MG63 (cell line): Measurements from ENCODE around the gene XG. TPM values are rescaled to one million over a fixed set of nuclear protein-coding genes. Genes with fewer than 3 reads are reported as not detected.
"Not testable (repeated sequence)": the region's sequence is repeated elsewhere in the genome, so short reads cannot be mapped to it uniquely, and the experiment has no call there.

Experiments used
- DNase-seq: peaks from one replicate; pipeline ENCODE4 v3.0.0-alpha.2; 2020
- H3K27me3 ChIP-seq: fragments of 250-450 bp; sonication (Bioruptor Pico); 2 replicates; pipeline ENCODE4 v1.5.1; 2020; ENCODE audit warnings: mild to moderate bottlenecking, moderate library complexity
- H3K36me3 ChIP-seq: fragments of 250-450 bp; sonication (Bioruptor Pico); 2 replicates; pipeline ENCODE4 v1.5.1; 2020; ENCODE audit warnings: mild to moderate bottlenecking, moderate library complexity
- H3K4me3 ChIP-seq: fragments of 250-450 bp; sonication (Bioruptor Pico); 2 replicates; pipeline ENCODE4 v1.5.1; 2020; ENCODE audit warnings: mild to moderate bottlenecking, moderate library complexity
- H3K9me3 ChIP-seq: fragments of 250-450 bp; sonication (Bioruptor Pico); 2 replicates; pipeline ENCODE4 v1.5.1; 2020; ENCODE audit warnings: mild to moderate bottlenecking, moderate library complexity
- total RNA-seq: library from RNA; depleted of rRNA; stranded (reverse); fragments of >200 nt; shearing (Covaris generic); gene quantifications from 2 replicates; pipeline ENCODE4 v1.2.3, GENCODE V29; 2014; ENCODE audit warnings: low replicate concordance; rRNA removed

The XG gene
- 1.3 TPM in 1 of 2 replicates, not detected in the other for total RNA-seq

- DNase-seq, result peak; percentile 45
- H3K9me3 ChIP-seq, H3K27me3 ChIP-seq, H3K36me3 ChIP-seq: not testable (repeated sequence)
- H3K4me3 ChIP-seq, result peak within 1 kb of the TSS; percentile 10; the same call in 1 of the 2 replicates
These were observed at the start of gene XG for GRCh38 chrX:2751874-2752300. Gene XG (plus strand): TSS chrX:2752040. CDS start chrX:2752275, 235 bp downstream.

GRCh38 chrX:2703991-2704369 lies 47.9 kb upstream of the XG start:
- DNase-seq, result no peak

GRCh38 chrX:2705046-2705832 lies 46.6 kb upstream of the XG start:
- no peak for DNase-seq
- Histone ChIP-seq H3K4me3 (no peak overlapping the region), H3K36me3 (peaks cover 52% of the 10 kb centered on the region), H3K9me3 (no peaks in the 10 kb centered on the region), H3K27me3 (no peaks in the 10 kb centered on the region)

More at GRCh38 chrX:2703991-2704369, 47.9 kb upstream of the XG start:
- Histone ChIP-seq H3K36me3 (peaks cover 57% of the 10 kb centered on the region), H3K9me3 (no peaks in the 10 kb centered on the region), H3K27me3 (no peaks in the 10 kb centered on the region), H3K4me3 (no peak overlapping the region)

- peaks cover 57% of the 10 kb centered on the region for H3K36me3 ChIP-seq
- no peaks in the 10 kb centered on the region for H3K27me3 ChIP-seq
- DNase-seq, result peak; percentile 98
- no peak overlapping the region for H3K4me3 ChIP-seq
- H3K9me3 ChIP-seq, result no peaks in the 10 kb centered on the region
These were observed 44.5 kb upstream of the XG start for GRCh38 chrX:2707334-2707760.

- DNase-seq, result no peak
- Histone ChIP-seq H3K9me3 (no peaks in the 10 kb centered on the region), H3K36me3 (peaks cover 57% of the 10 kb centered on the region), H3K27me3 (no peaks in the 10 kb centered on the region), H3K4me3 (no peak overlapping the region)
These were observed 43.8 kb upstream of the XG start for GRCh38 chrX:2708021-2708420.

- Histone ChIP-seq H3K9me3 (no peaks in the 10 kb centered on the region), H3K36me3 (peaks cover 58% of the 10 kb centered on the region), H3K27me3 (no peaks in the 10 kb centered on the region), H3K4me3 (no peak overlapping the region)
- DNase-seq, result no peak
These were observed 43.1 kb upstream of the XG start for GRCh38 chrX:2708592-2709188.

GRCh38 chrX:2709556-2709955 lies 42.3 kb upstream of the XG start:
- DNase-seq, result no peak
- Histone ChIP-seq H3K9me3 (no peaks in the 10 kb centered on the region), H3K4me3 (no peak overlapping the region), H3K27me3 (no peaks in the 10 kb centered on the region), H3K36me3 (peaks cover 55% of the 10 kb centered on the region)

GRCh38 chrX:2710041-2710840 lies 41.6 kb upstream of the XG start:
- peak; percentile 50 for DNase-seq
- Histone ChIP-seq H3K9me3 (no peaks in the 10 kb centered on the region), H3K36me3 (peaks cover 55% of the 10 kb centered on the region), H3K27me3 (no peaks in the 10 kb centered on the region), H3K4me3 (peak overlapping the region; percentile 5; the same call in 1 of the 2 replicates)

- H3K36me3 ChIP-seq, result peaks cover 53% of the 10 kb centered on the region
- DNase-seq, result no peak
- no peaks in the 10 kb centered on the region for H3K27me3 ChIP-seq
- no peaks in the 10 kb centered on the region for H3K9me3 ChIP-seq
- H3K4me3 ChIP-seq, result no peak overlapping the region
These were observed 40.4 kb upstream of the XG start for GRCh38 chrX:2711441-2711840.

- Histone ChIP-seq H3K27me3 (no peaks in the 10 kb centered on the region), H3K36me3 (peaks cover 62% of the 10 kb centered on the region), H3K9me3 (no peaks in the 10 kb centered on the region), H3K4me3 (no peak overlapping the region)
- no peak for DNase-seq
These were observed 39.4 kb upstream of the XG start for GRCh38 chrX:2712428-2712827.

- Histone ChIP-seq H3K27me3 (no peaks in the 10 kb centered on the region), H3K4me3 (no peak overlapping the region), H3K36me3 (peaks cover 64% of the 10 kb centered on the region), H3K9me3 (no peaks in the 10 kb centered on the region)
- no peak for DNase-seq
These were observed 38.7 kb upstream of the XG start for GRCh38 chrX:2712890-2713840.

- no peak for DNase-seq
- Histone ChIP-seq H3K4me3 (no peak overlapping the region), H3K36me3 (peaks cover 73% of the 10 kb centered on the region), H3K9me3 (no peaks in the 10 kb centered on the region), H3K27me3 (no peaks in the 10 kb centered on the region)
These were observed 37.3 kb upstream of the XG start for GRCh38 chrX:2714551-2714950.

- no peaks in the 10 kb centered on the region for H3K9me3 ChIP-seq
- peaks cover 78% of the 10 kb centered on the region for H3K36me3 ChIP-seq
- H3K4me3 ChIP-seq, result no peak overlapping the region
- no peak for DNase-seq
- no peaks in the 10 kb centered on the region for H3K27me3 ChIP-seq
These were observed 36.7 kb upstream of the XG start for GRCh38 chrX:2715066-2715600.

- H3K9me3 ChIP-seq, result no peaks in the 10 kb centered on the region
- no peak overlapping the region for H3K4me3 ChIP-seq
- no peaks in the 10 kb centered on the region for H3K27me3 ChIP-seq
- no peak for DNase-seq
- H3K36me3 ChIP-seq, result peaks cover 87% of the 10 kb centered on the region
These were observed 34.5 kb upstream of the XG start for GRCh38 chrX:2717312-2717711.

- no peak for DNase-seq
- peaks cover 88% of the 10 kb centered on the region for H3K36me3 ChIP-seq
- H3K27me3 ChIP-seq, result no peaks in the 10 kb centered on the region
- no peak overlapping the region for H3K4me3 ChIP-seq
- H3K9me3 ChIP-seq, result no peaks in the 10 kb centered on the region
These were observed 33.0 kb upstream of the XG start for GRCh38 chrX:2718821-2719220.
